Superior temporal gyrus (tissue), 1 donor: ENCODE data around the gene RBP4.

Source experiments
- DNase-seq: peaks from one replicate; pipeline ENCODE4 v3.0.0-alpha.2; 2016; ENCODE audit errors: extremely low spot score

RBP4 gene

GRCh38 chr10:93601146-93601773, at the start of gene RBP4:
RBP4 (minus strand) TSS chr10:93601235; CDS start chr10:93601028, 207 bp downstream.
- DNase-seq = no peak

- DNase-seq = no peak
Observed at GRCh38 chr10:93639791-93640190, 38.8 kb upstream of the RBP4 start.

- no peak for DNase-seq
Observed at GRCh38 chr10:93630625-93631557, 29.9 kb upstream of the RBP4 start.

- no peak for DNase-seq
Observed at GRCh38 chr10:93629647-93630305, 28.7 kb upstream of the RBP4 start.

- no peak for DNase-seq
Observed at GRCh38 chr10:93628858-93629257, 27.8 kb upstream of the RBP4 start.

GRCh38 chr10:93622942-93623341, 21.9 kb upstream of the RBP4 start:
- DNase-seq = no peak

GRCh38 chr10:93620925-93621324, 19.9 kb upstream of the RBP4 start:
- no peak for DNase-seq

- no peak for DNase-seq
Observed at GRCh38 chr10:93615576-93616235, 14.7 kb upstream of the RBP4 start.

- no peak for DNase-seq
Observed at GRCh38 chr10:93614101-93614825, 13.2 kb upstream of the RBP4 start.

GRCh38 chr10:93613126-93613525, 12.1 kb upstream of the RBP4 start:
- no peak for DNase-seq

GRCh38 chr10:93612311-93612710, 11.3 kb upstream of the RBP4 start, which contains the start of gene PDE6C:
PDE6C (plus strand) TSS chr10:93612537; CDS start chr10:93612726, 189 bp downstream.
- DNase-seq = no peak

GRCh38 chr10:93608421-93608820, 7.4 kb upstream of the RBP4 start:
- no peak for DNase-seq

- DNase-seq = no peak
Observed at GRCh38 chr10:93604146-93604545, 3.1 kb upstream of the RBP4 start.

- no peak for DNase-seq
Observed at GRCh38 chr10:93603023-93603422, 2.0 kb upstream of the RBP4 start.

- no peak for DNase-seq
Observed at GRCh38 chr10:93601774-93602162, 733 bp upstream of the RBP4 start.

- DNase-seq = no peak
Observed at GRCh38 chr10:93600446-93601145, 439 bp downstream of the RBP4 start.

GRCh38 chr10:93599778-93600177, 1.3 kb downstream of the RBP4 start:
- DNase-seq = no peak

GRCh38 chr10:93599335-93599734, 1.7 kb downstream of the RBP4 start:
- no peak for DNase-seq

- DNase-seq = no peak
Observed at GRCh38 chr10:93598157-93598556, 2.9 kb downstream of the RBP4 start.

GRCh38 chr10:93597075-93597599, 3.9 kb downstream of the RBP4 start:
- DNase-seq = no peak
